Colon (tissue), 2 donors: ENCODE measurements around the gene EXO1.
"Not testable (repeated sequence)": the region's sequence is repeated elsewhere in the genome, so short reads cannot be mapped to it uniquely, and the experiment has no call there.

Experiments used
- FAIRE-seq: peaks from 2 replicates; lab custom pipeline; 2012; peaks lifted over from hg19 to GRCh38; lab: Jason Lieb, UNC
- donor health status: control.
- donor health status: control.

EXO1 gene

DNA sequence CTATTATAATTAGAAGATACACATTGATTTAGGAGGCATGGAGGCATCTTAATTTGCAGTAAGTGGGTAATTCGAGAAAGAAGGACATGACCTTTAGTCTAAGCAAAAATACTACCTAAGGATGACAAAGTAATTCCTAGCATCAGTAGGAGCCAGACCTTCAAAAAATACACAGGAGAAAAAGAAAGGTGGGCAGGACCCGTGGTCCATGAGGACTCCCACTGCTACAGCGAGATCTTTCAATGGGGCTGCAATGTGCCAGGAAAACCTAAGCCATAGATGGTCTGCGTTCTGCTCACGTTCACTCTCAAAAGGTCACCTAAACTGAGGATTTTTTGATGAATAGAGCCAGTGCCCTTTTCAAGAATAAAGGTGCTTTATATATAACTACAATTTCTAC, 10.6 kb upstream of the EXO1 start:
- FAIRE-seq = no peak

DNA sequence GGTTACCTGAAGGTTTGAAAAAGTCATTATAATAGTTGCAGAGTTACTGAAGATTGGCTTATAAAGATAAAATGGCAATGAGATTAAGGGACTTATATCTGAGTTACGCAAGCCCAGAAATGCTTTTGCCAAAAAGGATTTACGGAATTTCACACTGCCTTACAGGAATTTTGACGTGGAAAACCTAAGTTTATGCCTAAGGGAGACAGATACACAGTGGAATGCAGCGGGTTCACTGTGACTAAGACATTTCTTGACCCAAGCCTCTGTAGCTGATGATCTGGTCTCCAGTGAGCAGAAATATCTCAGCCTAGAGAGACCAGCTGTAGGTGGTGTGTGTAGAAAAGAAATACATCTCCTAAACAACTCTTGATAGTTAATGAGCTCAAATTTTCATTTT, 10.1 kb upstream of the EXO1 start:
- FAIRE-seq = no peak

DNA sequence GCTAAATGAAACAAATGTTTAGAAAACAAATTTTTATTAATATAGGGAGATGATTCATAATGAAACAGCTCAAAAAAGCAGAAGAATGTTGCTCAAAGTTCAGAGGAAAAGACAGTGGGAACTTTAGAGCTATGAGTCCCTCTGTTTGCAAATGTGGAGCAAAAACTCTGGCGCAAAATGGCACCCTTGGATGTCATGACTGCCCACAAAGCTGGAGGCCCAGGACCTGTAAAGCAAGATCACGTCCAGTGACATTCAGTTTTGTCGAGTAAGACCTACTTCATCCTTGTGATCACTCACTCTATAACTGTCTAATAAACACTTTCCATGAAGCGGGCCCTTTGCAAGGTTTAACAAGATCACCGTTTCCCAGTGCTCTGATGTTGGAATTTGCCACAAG, 9.1 kb upstream of the EXO1 start:
- FAIRE-seq = no peak

DNA sequence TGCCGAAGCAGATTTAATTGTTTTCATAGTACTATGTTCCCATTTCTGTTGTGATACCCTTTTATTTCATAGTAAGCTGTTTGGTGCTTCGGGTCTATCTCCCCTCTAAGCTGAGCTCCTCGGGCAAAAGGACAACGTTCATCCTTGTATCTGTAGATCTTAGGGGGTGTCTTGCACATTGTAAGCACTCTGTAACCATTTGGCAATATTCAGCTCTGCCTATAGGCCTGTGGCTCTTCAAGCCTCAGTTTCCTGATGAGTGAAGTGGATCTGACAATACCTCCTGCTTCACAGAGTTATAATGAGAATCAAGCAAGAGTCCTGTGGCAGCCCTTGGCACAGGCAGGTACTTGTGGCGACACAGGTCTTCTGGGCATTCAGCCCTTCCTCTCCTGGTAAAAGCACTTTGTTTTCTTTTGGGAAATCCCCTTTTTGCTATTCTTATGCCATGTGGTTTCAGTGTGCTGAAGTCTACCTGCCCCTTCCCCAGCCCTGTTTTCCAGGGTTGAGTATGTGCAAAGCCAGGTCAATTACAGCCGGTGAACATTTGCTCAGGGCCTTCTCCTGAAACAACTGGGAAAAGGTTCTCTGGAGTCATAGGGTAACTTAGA, 8.5 kb upstream of the EXO1 start:
- FAIRE-seq = no peak

DNA sequence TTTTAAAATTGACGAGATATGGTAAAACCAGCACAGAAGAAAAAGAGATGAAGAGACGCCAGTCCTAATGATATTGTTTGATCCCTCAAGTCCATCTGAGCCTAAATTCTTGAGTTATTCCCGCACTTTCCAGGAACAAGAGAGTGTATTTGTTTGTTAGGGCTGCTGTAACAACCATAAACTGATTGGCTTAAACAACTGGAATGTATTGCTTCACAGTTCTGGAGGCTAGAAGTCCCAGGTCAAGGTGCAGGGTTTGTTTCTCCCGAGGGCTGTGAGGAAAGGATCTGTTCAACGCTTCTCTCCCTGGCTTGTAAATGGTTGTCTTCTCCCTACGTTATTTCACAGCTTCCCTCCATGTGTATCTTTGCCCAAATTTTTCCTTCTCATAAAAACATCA, 7.8 kb upstream of the EXO1 start:
- no peak for FAIRE-seq

DNA sequence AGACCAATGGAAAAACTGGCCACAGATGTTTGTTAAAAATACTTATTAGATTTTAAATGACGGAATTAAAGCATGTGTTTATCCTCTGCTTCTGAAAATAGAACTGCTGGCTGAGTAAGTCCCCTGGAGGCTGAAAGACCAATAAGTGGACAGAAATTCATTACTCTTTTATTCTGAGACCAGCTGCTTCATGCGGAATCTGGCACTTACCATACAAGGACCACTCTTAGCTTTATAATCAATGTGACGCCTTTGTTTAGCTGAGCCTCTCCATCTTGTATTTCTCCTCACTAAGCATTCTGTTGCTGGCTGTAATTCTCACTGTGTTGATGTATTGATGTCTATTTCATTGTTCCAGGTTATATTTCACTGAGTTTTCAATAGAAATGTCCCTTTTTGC, 6.3 kb upstream of the EXO1 start:
- FAIRE-seq = no peak

DNA sequence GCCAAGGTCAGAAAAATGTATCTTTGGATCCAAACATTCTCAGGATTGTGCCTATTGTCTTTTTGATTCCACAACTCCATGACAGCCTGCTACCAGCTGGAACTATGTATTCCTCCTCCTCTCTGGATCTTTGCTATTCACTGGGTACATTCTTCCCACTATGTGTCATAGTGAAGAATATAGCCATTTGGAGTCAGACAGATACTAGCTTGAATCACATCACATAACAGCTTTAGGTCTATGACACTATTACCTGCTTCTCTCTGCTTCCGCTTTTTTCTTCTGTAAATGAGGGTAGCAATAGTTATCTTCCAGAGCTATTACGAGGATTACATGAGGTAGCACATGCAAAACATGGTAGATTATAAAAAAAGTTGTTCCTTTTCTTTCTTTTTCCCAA, 5.4 kb upstream of the EXO1 start:
- no peak for FAIRE-seq

DNA sequence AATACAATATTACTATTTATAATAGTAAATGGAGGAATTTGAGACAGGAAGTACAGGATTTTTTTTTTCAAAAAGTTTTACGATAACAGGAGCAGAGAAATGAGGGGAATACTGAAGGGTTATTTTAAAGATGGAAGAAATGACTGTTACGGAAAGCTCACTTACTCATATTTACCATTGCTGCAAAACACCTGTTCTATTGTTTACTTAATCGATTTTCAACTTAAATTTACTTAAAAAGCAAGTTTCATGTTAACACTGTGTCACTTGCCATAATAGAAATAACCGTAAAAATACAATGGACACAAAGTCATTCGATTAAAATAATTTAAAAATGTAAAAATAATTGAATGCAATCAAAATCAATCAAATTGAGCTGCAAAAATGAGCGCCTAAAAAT, 3.4 kb upstream of the EXO1 start:
- no peak for FAIRE-seq

DNA sequence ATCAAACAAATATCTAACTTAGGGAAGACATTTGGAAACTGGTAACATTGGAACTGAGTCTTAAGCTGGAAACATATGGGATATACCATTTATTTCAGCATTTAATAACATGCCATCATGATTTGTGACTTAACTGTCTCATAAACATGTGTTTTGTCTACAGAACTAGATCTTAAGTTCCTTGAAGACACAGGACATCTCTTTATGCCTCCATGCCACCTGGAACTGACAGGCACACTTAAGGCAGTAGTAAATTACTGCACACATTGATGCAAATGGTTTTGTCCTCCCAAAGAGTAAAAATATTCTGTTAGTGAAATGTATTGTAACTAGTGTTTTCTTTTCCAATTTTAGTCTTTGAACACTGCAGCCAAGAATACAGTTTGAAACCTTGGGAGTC, 1.6 kb upstream of the EXO1 start:
- FAIRE-seq = no peak

DNA sequence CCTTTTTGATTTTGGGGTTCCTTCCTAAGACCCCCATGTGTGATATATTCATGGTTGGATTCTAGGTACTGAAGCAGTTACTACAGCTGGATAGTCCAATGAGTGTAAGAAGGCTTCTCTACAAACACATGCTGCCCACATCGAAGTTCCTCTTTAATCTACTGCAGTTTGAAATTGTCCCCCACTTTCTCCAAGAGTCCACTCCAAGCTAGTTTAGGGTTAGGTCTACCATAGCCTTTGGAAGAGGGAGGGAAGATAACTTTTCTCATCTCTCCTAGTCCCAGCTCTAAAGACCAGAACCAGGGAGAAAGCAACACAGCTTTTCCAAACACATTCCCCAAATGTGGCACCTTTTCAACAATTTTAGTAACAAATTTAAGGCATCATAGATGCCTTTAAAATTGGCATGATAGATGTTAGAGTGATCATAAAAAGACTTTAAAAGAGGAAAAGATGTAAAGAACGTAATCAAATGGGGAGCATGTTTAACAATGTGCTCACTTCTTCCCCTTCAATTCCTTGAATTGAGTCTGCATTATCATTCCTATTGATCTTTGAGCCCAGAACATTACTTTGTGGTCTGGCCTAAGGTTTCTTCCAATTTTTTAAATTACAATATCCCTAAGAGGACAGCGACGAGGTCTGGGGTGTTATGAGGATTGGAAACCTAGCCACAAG, 1.0 kb upstream of the EXO1 start:
- FAIRE-seq = no peak

DNA sequence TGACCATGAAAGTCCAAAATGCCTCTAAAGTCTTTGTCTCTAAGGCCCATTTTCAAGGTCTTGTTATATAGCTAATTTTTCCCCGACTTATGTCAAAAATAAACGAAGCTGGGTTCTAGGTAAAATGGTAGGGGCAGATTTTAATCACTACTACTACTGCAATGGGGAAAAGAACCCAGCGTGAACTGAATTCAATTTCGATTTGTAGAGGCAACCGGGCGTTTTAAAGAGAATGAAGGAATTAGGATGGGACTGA, 536 bp upstream of the EXO1 start:
- no peak for FAIRE-seq

DNA sequence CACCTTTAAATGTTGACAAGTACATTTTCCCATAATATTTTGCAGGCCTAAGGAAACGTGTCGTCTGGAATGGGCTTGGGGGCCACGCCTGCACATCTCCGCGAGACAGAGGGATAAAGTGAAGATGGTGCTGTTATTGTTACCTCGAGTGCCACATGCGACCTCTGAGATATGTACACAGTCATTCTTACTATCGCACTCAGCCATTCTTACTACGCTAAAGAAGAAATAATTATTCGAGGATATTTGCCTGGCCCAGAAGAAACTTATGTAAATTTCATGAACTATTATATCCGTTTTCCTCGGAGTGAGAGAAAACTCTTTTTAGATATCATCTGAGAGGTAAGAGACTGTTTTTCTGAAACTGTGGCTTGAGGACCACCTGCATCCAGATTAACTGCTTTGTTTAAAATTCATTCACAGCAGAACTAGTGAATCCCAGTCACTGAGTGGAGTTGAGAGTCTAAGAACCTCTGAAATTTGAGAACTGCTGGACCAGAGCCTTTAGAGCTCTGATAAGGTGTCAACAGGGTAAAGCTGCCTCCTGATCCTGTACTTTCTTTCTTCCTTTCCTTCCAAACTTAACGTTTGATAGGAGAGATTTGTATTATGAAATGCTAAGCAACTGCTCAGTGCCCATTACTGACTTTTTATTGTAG, 811 bp downstream of the EXO1 start:
- no peak for FAIRE-seq

DNA sequence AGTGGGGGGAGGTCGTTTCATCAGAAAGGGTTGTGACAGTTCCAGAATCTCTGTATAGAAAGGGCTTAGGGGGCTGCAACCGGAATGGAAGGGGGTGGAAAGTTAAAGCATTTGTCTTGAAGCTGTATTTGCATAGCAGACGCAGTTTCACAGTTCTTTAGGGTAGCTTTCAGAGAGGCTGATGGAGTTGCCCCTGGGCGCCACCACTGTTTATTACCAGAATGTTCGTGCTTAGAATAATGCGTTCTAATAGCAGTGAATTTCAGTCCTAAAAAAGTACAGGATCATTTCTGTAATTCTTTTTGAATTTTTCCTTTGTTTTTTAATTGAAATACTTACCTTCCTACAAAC, 1.3 kb downstream of the EXO1 start:
- FAIRE-seq = no peak

DNA sequence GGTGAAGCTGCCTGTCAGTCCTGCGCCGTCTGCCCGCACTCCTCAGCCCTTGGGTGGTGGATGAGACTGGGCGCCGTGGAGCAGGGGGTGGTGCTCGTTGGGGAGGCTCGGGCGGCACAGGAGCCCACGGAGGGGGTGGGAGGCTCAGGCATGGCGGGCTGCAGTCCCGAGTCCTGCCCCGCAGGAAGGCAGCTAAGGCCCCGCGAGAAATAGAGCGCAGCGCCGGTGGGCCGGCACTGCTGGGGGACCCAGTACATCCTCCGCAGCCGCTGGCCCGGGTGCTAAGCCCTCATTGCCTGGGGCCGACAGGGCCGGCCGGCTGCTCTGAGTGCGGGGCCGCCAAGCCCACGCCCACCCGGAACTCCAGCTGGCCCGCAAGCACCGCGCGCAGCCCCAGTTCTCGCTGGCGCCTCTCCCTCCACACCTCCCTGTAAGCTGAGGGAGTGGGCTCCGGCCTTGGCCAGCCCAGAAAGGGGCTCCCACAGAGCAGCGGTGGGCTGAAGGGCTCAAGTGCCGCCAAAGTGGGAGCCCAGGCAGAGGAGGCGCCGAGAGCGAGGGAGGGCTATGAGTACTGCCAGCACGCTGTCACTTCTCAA, 7.6 kb downstream of the EXO1 start:
- not testable (repeated sequence) for FAIRE-seq

DNA sequence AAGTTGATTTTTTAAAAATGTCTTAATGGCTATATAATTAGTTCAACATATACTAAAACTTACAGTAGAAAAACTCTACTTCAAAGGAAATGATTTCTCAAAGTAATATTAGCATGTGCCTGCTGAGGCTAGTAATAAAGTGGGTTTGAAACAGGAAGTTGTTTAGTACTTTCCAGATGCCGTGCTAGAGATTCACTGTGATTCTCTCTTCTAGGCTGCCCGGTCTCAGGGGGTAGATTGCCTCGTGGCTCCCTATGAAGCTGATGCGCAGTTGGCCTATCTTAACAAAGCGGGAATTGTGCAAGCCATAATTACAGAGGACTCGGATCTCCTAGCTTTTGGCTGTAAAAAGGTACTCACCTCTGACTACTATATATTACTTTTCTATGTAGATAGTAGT, 9.1 kb downstream of the EXO1 start:
- no peak for FAIRE-seq

DNA sequence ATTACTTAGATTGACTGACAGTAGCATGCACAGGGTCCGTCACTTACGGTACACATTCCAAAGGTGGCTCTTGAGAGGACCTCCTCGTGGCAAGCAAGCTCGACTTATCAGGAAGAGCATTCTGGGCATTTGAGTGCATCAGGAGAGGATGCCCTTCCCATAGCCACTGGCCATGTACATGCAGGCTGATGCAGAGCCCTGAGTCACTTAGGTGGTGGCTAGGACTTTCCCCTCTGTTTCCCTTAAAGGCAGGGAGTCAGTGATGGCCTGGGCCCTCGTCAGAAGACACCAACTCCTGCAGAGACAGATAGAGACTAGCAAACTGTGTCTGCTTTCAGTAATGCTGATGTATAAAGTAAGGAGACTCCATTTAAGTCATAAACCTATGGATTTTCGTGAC, 12.9 kb downstream of the EXO1 start:
- no peak for FAIRE-seq

DNA sequence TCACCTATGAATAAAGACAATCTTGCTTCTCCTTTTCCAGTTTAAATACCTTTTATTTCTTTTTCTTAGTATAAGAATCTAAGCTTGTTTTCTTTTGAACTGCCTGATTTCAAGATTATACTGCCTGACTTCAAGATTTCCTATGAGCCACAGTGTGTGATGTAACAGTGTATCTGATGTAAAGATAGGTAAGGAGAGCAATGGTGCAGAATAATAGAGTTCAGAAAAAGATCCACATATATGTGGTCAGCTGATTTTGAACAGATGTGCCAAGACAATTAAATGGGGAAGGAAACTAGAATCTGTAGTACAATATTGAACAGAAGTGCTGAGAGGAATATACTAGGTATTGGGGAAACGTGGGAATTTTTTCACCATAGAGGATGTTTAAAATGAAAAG, 21.0 kb downstream of the EXO1 start:
- no peak for FAIRE-seq

DNA sequence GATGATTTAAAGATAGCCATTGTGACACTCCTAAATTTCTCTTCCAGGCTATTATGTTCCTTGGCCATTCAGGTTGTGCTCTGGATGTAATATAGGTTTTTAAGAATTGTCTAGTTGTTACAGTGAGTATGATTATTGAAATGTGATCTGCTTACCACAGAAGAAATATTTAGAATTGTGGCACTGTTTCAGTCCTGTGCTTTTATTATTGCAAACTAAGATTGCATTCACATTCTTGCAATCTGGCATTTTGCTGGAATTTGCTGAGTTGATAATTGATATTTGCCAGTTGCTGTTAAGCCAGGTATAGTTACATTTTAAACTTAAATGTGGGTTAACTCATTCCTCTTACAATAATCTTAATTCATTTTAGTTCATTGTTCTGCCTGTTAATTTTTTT, 22.3 kb downstream of the EXO1 start:
- no peak for FAIRE-seq

DNA sequence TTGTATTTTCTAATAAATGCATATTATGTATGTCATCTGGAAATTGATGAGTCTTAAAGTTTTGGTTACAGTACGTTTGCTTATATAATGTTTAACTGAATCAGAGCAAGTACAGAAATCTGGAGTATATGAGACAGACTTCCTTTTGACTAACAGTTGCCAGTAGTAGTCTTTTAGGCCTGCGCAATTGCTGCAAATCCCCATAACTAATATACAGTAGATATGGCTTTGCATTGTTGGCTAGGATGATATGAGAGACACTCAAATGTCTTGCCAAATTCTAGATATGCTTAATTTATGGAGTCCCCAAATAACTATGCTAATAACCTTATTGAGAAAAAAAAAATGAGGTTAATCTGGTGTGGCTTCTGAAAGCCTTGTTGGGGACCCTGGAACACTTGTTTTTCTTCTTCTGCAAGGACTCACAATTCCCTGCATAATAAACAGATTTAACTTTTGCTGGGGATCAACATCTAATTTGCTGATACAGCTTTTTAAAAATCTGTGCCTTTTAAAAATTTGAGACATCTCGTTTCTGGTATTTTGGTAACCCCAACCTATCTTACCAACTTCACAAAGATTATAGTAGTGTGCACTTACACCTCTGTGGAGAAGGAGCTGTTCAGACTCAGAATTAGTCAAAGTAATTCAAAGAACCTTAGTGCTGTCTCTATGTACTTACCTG, 22.9 kb downstream of the EXO1 start:
- FAIRE-seq = no peak

DNA sequence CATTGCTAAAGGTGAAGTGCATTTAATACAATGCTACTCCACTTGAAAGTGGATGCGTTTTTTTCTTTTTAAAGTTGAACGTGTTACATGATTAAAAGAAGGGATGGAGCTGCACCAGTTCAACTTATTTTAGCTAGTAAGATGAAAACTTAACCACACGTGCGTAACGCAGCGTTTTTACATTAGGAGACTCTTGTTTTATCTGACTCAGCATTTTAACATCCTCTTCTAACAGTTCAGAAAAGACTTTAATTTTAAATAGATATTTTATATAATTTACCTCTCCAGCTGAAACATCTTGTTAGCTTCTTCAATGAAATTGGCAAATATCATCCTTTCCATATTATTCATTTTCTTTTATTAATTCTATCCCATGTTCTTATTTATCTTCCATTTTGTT, 33.4 kb downstream of the EXO1 start:
- FAIRE-seq = no peak

DNA sequence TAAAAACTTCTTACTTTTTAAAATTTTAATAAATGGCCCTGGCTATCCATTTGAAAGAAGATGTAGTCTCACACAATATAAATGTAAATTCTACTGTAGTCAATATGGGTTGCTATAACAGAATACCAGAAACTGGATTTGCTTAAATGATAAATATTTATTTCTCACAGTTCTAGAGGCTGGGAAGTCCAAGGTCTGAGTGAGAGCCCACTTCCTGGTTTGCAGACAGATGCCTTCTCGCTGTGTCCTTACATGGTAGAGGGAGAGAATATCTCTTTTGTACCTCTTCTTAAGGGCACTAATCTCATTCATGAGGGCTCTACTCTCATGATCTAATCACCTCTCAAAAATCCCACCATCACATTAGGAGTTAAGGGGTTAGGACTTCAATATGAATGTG, 35.2 kb downstream of the EXO1 start:
- FAIRE-seq = no peak

DNA sequence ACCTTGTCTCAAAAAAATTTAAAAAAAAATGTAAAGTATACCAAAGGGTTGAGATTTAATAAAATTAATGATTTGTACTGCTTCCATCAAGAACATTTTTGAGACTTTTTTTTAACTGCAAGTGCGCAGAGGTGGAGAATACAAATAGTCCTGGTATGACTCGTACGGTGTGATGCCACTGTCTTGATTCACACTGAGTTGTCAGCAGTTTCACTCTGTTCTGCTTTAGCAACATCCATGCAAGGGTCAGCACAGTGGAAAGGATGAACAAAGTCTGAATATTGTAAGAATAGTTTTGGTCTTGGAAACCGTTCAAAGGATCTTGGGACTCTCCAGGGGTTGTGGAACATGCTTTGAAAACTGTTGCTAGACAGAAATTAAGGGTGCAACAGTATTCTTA, 40.2 kb downstream of the EXO1 start:
- FAIRE-seq = no peak

DNA sequence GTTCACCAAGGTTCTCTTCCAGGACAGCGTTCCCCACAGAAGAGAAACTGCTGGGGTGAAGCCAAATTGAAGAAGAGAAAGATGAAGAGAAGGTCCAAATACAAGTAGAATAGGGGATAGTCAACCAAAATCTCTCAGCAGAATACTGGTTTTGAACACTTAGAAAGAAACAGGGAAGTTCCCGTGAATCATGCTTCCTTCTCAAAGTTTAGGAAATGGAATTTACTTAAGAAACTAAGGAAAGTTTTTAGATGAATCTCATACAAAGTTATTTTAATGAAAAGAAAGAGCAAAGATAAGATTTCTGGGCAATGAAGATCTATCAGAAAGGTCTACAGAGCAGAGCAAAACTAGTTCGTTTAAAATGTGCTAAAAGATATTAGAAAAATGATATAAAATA, 43.3 kb downstream of the EXO1 start:
- no peak for FAIRE-seq
